Mononuclear cell (primary cell): ENCODE results near the gene GLTPD2. TPM values are rescaled to one million over a fixed set of nuclear protein-coding genes. Genes with fewer than 3 reads are reported as not detected.

Experiments
- H3K27me3 ChIP-seq: 2 replicates; pipeline ENCODE4 v1.6.0; 2011; ENCODE audit warnings: low read length, control low read depth; ENCODE audit not compliant: insufficient read depth
- H3K4me1 ChIP-seq: 2 replicates; pipeline ENCODE4 v1.5.1; 2011; ENCODE audit warnings: mild to moderate bottlenecking, low read length, control low read depth; ENCODE audit not compliant: insufficient read depth
- H3K4me3 ChIP-seq: 2 replicates; pipeline ENCODE4 v1.5.1; 2011; ENCODE audit warnings: mild to moderate bottlenecking, low read length, moderate library complexity
- H3K9me3 ChIP-seq: 2 replicates; pipeline ENCODE4 v1.5.1; 2011; ENCODE audit warnings: low read depth, mild to moderate bottlenecking, control low read depth, low read length
- total RNA-seq: library from RNA; depleted of rRNA; stranded (reverse); fragments of >200 nt; gene quantifications from one replicate; pipeline ENCODE4 v1.2.3, GENCODE V29; 2012

GLTPD2 gene
- total RNA-seq = not detected

DNA sequence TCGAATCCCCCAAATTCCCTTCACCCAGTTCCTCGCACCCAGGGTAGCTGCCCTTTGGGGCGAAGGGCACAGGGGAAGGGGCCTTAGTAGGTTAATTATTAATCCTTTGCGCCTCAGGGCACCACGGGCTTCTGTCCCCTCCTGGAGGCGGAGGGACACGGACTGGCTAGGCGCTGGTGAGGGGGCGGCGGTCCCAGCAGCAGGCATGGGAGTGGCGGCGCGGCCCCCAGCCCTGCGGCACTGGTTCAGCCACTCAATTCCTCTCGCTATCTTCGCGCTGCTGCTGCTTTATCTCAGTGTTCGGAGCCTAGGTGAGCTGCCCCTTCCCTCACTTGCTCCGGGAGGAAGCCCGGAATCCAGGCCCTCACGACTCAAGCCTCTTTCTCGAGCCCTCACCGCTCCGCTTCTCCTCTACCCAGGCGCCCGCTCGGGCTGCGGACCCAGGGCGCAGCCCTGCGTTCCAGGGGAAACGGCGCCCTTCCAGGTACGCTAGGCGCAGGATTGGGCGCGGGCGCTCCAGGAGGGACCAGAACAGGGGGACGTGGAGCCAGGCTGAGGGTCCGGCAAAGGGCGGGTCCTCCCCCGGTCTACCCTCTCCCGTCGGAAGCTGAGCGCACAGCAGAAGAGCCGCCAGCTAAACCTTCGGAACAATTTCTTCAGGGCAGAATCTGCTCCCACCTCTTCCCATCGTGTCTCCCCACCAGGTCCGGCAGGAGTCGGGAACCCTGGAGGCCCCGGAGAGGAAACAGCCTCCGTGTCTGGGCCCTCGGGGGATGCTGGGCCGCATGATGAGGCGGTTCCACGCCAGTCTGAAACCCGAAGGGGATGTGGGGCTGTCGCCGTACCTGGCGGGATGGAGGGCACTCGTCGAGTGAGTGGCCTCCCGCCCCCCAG lies at the start of gene GLTPD2:
GLTPD2 (plus strand) TSS at position 158 of the 894 bp plus-strand sequence; CDS start at position 206, 48 bp downstream.
- H3K27me3 ChIP-seq = peaks cover 60% of the 10 kb centered on the region
- peaks cover 41% of the 10 kb centered on the region for H3K4me1 ChIP-seq
- no peaks in the 10 kb centered on the region for H3K9me3 ChIP-seq
- peak within 1 kb of the TSS; percentile 59 for H3K4me3 ChIP-seq

- no peaks in the 10 kb centered on the region for H3K9me3 ChIP-seq
- H3K4me1 ChIP-seq = peaks cover 46% of the 10 kb centered on the region
- H3K4me3 ChIP-seq = peak within 1 kb of the TSS; percentile 60
- peaks cover 19% of the 10 kb centered on the region for H3K27me3 ChIP-seq
Observed at GRCh38 chr17:4739122-4740024, 49.4 kb upstream of the GLTPD2 start, which contains the start of the genes CXCL16 and ZMYND15. TSS of gene CXCL16 (minus strand) at chr17:4739928. CDS start at chr17:4739339, 589 bp downstream. TSS of gene ZMYND15 (plus strand) at chr17:4739833. CDS start at chr17:4740549, 716 bp downstream.

GRCh38 chr17:4740025-4740351 lies 48.8 kb upstream of the GLTPD2 start:
- Histone ChIP-seq H3K27me3 (peaks cover 25% of the 10 kb centered on the region), H3K4me3 (peak overlapping the region; percentile 60), H3K9me3 (no peaks in the 10 kb centered on the region), H3K4me1 (peaks cover 41% of the 10 kb centered on the region)

GRCh38 chr17:4740584-4740983 lies 48.2 kb upstream of the GLTPD2 start:
- H3K27me3 ChIP-seq = peaks cover 29% of the 10 kb centered on the region
- H3K4me3 ChIP-seq = no peak overlapping the region
- peaks cover 38% of the 10 kb centered on the region for H3K4me1 ChIP-seq
- H3K9me3 ChIP-seq = no peaks in the 10 kb centered on the region

DNA sequence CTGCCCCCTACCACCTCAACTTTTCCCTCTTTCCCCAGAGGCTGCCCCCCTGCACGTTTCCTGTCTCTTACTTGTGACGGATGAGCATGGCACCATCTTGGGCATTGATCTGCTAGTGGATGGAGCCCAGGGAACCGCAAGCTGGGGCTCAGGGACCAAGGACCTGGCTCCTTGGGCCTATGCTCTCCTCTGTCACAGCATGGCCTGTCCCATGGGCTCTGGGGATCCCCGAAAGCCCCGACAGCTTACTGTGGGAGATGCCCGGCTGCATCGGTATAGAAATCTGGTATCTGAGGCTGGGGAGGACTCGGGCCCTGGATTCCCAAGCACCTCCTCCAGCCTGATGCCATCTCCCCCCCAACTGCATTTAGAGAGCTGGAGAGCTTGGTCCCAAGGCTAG lies 47.2 kb upstream of the GLTPD2 start:
- H3K9me3 ChIP-seq = no peaks in the 10 kb centered on the region
- H3K27me3 ChIP-seq = peaks cover 29% of the 10 kb centered on the region
- no peak overlapping the region for H3K4me3 ChIP-seq
- H3K4me1 ChIP-seq = peaks cover 30% of the 10 kb centered on the region

- Histone ChIP-seq H3K27me3 (peaks cover 29% of the 10 kb centered on the region), H3K4me1 (peaks cover 27% of the 10 kb centered on the region), H3K9me3 (no peaks in the 10 kb centered on the region), H3K4me3 (no peak overlapping the region)
Observed at GRCh38 chr17:4742133-4742532, 46.6 kb upstream of the GLTPD2 start.

DNA sequence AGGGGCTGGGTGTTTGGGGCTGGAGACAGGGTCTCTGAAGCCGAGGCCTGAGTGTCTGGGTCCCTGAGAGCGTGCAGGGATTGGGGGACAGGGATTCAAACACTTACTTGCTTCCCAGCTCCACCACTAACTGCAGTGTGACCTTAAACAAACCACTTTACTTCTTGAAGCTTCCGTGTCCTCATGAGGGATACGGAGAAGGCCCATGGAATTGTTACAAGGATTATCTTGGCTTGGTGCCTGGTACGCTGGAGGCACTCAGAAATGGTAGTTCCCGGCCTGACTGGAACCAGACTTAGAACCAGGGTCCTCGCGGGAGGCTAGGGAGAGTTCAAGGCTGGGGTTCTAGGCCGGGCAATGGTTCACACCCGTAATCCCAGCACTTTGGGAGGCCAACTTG lies 46.1 kb upstream of the GLTPD2 start:
- Histone ChIP-seq H3K4me1 (peaks cover 32% of the 10 kb centered on the region), H3K9me3 (no peaks in the 10 kb centered on the region), H3K4me3 (no peak overlapping the region), H3K27me3 (peaks cover 29% of the 10 kb centered on the region)

DNA sequence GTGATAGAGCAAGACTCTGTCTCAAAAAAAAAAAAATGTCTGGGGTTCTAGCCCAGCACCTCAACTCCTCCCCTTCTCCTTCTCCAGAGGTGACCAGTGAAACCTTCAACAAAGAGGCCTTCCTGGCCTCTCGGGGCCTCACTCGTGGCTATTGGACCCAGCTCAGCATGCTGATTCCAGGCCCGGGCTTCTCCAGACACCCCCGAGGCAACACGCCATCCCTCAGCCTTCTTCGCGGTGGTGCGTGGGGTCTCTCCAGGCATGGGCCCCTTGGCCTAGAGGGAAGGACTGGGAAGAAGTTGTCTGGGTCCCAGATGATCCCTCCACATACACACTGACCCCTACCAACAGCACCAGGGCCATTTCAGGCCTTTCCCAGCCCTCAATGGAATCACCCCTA lies 45.5 kb upstream of the GLTPD2 start:
- Histone ChIP-seq H3K4me1 (peaks cover 36% of the 10 kb centered on the region), H3K4me3 (no peak overlapping the region), H3K27me3 (peaks cover 26% of the 10 kb centered on the region), H3K9me3 (no peaks in the 10 kb centered on the region)

DNA sequence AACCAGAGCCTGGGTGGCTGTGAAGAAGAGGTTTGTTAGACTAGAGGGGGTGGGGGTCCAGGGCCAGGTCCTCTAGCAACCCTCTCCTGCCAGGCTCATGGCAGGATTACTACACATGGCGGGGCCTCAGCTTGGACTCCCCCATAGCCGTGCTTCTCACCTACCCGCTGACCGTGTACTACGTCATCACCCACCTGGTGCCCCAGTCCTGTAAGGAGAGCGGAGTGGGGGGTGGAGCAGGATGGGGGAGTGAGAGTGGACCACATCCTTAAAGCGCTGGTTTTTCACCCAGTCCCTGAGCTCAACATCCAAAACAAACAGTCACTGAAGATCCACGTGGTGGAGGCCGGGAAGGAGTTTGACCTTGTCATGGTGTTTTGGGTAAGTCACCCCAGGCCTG lies 44.9 kb upstream of the GLTPD2 start:
- no peak overlapping the region for H3K4me3 ChIP-seq
- H3K9me3 ChIP-seq = no peaks in the 10 kb centered on the region
- peaks cover 36% of the 10 kb centered on the region for H3K4me1 ChIP-seq
- peaks cover 22% of the 10 kb centered on the region for H3K27me3 ChIP-seq

DNA sequence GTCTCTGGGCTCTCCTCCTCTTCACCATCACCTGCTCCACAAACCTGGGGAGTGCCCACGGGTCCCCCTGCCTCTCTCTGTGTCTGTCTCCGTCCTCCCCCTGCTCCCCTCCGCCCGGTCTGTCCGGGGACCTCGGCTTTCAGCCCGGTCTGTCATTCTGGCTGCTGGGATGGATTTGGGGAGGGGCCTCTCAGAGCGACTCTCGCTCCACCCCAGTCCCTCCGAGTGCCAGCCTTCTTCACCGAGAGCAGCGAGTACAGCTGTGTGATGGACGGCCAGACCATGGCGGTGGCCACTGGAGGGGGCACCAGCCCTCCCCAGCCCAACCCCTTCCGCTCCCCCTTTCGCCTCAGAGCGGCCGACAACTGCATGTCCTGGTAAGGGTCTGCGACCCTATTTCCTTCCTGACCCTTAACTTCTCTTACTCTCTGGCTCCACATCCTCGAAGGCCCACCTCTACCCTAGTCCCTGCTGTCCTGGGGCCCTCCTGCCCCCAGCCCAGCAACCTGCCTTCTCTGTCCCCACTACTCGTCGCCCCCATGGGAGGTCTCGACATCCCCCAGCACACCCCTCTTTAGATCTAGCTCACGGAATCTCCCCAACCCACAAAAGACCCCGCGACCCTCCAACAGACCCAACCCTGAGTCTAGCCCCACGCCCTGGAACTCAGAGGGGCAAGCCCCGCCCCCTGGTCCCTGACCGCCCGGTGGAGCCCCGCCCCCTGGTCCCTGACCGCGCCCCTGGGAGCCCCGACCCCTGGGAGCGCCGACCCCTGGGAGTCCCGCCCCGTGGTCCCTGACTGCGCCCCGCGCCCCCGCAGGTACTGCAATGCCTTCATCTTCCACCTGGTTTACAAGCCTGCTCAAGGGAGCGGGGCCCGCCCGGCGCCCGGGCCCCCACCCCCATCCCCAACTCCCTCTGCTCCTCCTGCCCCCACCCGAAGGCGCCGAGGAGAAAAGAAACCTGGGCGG lies 43.5 kb upstream of the GLTPD2 start:
- Histone ChIP-seq H3K4me1 (peaks cover 26% of the 10 kb centered on the region), H3K4me3 (no peak overlapping the region), H3K9me3 (no peaks in the 10 kb centered on the region), H3K27me3 (peaks cover 18% of the 10 kb centered on the region)

DNA sequence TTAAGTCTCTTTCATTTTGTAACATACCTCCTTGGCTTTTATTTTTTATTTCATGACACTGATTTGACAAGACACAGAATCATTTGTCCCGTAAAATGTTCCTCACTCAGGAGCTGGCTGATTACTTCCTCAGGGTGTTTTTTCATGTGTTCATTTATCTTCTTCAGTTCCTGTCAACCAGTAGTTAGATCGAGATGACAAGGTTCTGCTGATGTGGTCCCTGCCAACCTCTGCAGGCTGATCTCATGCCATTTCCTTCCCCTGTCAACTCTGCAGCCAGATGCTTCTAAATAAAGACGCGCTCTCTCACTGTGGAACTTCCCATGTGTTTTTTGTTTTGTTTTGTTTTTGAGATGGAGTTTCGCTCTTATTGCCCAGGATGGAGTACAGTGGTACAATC lies 40.9 kb upstream of the GLTPD2 start:
- Histone ChIP-seq H3K4me3 (no peak overlapping the region), H3K27me3 (peaks cover 13% of the 10 kb centered on the region), H3K4me1 (peaks cover 29% of the 10 kb centered on the region), H3K9me3 (no peaks in the 10 kb centered on the region)

- H3K4me3 ChIP-seq = no peak overlapping the region
- no peaks in the 10 kb centered on the region for H3K9me3 ChIP-seq
- H3K27me3 ChIP-seq = peaks cover 16% of the 10 kb centered on the region
- peaks cover 29% of the 10 kb centered on the region for H3K4me1 ChIP-seq
Observed at GRCh38 chr17:4748686-4749085, 40.1 kb upstream of the GLTPD2 start.

- Histone ChIP-seq H3K4me1 (peaks cover 24% of the 10 kb centered on the region), H3K9me3 (no peaks in the 10 kb centered on the region), H3K4me3 (no peak overlapping the region), H3K27me3 (peaks cover 10% of the 10 kb centered on the region)
Observed at GRCh38 chr17:4750606-4751005, 38.2 kb upstream of the GLTPD2 start.

DNA sequence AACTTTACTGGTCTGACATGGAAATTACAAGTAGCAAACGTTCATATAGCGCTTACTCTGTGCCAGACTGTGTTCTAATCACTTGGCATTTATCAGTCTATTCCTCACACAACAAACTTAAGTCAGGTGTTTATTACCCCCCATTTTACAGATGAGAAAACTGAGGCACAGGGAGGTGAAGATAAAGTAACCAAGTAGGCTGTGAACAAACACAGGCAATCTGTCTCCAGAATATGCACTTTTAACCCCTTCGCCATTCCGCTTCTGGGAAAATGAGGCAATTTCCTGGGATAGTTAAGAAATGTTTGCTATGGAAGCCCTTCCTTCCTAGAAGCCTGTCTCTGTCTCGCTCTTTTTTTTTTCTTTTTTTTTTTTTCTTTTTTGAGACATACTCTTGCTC lies 36.8 kb upstream of the GLTPD2 start:
- H3K27me3 ChIP-seq = peaks cover 10% of the 10 kb centered on the region
- H3K4me1 ChIP-seq = peaks cover 24% of the 10 kb centered on the region
- no peaks in the 10 kb centered on the region for H3K9me3 ChIP-seq
- no peak overlapping the region for H3K4me3 ChIP-seq
